GM20000 (cell line): ENCODE results near the gene MT1HL1.
"Not testable (repeated sequence)": the region's sequence is repeated elsewhere in the genome, so short reads cannot be mapped to it uniquely, and the experiment has no call there.

ENCODE experiments used
- DNase-seq: peaks from one replicate; pipeline ENCODE4 v3.0.0; 2012; ENCODE audit warnings: low spot score
- TF ChIP-seq, protein P1 (sequence below): IDR thresholded peaks from 2 replicates; pipeline ENCODE4 v1.5.1; 2012; ENCODE audit warnings: mild to moderate bottlenecking, control low read depth; ENCODE audit errors: extremely low read depth, missing control alignments

MT1HL1 gene

DNA sequence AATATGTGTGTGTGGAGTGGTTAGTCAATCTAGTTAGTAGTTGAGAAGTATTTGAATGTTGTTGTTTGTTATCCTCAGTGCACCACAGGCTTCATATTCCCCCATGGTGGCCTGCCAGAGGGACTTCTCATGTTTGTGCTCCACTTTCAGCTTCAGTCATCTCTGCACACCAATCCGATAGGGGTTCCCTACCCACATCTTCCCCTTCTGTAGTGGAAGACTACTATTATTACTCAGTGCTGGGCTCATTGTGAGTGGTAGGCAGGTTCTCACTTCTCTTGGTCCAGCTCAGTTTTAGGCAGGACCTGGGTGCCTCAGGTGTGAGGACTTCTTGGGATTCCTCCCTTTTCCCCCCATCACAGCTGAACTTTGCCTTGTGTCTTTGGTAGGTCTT, 14.2 kb downstream of the MT1HL1 start:
- TF ChIP-seq, protein P1, sequence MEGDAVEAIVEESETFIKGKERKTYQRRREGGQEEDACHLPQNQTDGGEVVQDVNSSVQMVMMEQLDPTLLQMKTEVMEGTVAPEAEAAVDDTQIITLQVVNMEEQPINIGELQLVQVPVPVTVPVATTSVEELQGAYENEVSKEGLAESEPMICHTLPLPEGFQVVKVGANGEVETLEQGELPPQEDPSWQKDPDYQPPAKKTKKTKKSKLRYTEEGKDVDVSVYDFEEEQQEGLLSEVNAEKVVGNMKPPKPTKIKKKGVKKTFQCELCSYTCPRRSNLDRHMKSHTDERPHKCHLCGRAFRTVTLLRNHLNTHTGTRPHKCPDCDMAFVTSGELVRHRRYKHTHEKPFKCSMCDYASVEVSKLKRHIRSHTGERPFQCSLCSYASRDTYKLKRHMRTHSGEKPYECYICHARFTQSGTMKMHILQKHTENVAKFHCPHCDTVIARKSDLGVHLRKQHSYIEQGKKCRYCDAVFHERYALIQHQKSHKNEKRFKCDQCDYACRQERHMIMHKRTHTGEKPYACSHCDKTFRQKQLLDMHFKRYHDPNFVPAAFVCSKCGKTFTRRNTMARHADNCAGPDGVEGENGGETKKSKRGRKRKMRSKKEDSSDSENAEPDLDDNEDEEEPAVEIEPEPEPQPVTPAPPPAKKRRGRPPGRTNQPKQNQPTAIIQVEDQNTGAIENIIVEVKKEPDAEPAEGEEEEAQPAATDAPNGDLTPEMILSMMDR: no peak
- DNase-seq: no peak

DNA sequence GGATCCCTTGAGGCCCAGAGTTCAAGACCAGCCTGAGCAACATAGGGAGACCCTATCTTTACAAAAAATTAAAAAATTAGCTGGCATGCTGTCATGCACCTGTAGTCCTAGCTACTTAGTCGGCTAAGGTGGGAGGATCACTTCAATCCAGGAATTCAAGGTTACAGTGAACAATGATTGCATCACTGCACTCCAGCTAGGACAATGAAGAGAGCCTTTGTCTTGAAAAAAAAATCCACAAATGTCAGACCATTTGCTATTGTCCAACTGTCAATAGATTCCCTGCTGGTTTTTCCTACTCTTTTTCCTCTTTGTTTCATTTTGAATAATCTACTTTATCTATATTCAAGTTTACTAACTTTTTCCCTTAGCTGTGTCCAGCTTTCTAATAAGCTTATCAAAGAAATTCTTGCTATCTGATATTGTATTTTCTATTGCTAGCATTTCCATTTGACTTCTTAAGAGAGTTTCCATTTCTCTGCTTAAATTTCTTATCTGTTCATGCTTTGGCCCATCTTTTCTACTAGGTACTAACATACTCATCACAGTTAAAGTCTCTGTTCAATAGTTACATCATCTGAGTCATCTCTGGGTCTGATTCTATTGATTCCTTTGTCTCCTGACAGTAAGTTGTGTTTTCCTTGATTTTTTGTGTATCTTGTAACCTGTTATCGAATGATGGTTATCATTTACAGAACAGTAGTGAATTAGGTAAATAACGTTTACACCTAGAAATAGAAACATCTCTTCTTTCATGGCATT, 14.8 kb downstream of the MT1HL1 start:
- no peak for DNase-seq
- TF ChIP-seq, protein P1: no peak

DNA sequence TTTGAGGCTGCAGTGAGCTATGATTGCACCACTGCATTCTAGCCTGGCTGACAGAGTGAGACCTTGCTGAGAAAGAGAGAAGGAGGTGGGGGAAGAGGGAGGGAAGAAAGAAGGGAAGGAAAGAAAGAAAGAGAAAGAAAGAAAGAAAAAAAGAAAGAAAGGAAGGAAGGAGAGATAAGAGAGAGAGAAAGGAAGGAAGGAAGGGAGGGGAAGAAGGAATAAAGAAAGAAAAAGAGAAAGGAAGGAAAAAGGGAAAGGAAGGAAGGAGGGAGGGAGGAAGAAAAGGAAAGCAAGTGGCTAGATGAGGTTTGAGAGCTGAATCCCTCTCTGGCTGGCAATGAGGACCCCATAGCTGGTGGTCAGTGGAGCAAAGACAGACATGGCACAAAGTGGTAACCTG, 20.4 kb downstream of the MT1HL1 start:
- TF ChIP-seq, protein P1: no peak
- no peak for DNase-seq

DNA sequence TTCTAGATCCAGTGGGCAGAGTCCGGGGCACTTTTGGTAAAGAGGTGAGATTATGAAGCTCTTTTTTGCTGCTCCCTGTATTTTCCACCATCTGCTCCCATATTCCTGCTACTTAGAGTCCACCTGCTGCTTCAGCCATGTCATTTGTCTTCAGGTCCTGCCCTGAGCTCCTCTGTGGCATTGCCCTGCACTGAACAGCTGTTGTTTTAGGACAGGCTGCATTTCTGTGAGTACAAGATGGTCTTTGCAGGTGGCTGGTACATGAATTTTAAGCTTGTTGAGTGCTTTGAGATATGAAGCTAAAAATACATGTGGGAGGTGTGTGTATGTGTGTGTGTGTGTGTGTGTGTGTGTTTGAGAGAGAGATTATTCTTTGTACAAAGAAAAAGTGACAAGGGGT, 21.9 kb downstream of the MT1HL1 start:
- DNase-seq: no peak
- TF ChIP-seq, protein P1: no peak

DNA sequence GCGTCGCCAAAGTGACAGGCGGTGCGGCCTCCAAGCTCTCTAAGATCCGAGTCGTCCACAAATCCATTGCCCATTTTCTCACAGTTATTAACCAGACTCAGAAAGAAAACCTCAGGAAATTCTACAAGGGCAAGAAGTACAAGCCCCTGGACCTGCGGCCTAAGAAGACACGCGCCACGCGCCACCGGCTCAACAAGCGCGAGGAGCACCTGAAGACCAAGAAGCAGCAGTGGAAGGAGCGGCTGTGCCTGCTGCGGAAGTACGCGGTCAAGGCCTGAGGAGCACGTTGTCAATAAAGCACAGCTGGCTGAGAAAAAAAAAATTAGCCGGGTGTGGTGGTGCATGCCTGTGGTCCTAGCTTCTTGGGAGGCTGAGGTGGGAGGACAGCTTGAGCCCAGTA, 22.8 kb downstream of the MT1HL1 start:
- not testable (repeated sequence) for DNase-seq

DNA sequence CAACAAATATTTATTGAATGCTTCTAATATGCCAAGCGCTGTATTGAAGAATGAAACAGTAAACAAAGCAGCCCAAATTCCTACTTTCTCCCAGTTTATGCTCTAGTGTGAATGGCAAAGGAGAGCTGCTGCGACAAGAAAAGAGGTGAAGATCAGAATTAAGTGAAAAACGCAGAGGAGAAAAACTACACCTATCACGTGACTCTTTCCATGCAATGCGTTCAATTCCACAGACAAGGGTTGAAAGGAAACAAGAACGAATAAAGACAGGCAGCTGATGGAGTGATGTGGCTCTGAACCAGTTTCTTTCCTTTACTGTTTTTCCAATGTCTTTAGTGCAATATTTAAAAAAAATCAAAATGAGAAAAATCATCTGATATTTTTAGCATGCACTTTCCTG, 23.6 kb downstream of the MT1HL1 start:
- no peak for DNase-seq
- TF ChIP-seq, protein P1: no peak

DNA sequence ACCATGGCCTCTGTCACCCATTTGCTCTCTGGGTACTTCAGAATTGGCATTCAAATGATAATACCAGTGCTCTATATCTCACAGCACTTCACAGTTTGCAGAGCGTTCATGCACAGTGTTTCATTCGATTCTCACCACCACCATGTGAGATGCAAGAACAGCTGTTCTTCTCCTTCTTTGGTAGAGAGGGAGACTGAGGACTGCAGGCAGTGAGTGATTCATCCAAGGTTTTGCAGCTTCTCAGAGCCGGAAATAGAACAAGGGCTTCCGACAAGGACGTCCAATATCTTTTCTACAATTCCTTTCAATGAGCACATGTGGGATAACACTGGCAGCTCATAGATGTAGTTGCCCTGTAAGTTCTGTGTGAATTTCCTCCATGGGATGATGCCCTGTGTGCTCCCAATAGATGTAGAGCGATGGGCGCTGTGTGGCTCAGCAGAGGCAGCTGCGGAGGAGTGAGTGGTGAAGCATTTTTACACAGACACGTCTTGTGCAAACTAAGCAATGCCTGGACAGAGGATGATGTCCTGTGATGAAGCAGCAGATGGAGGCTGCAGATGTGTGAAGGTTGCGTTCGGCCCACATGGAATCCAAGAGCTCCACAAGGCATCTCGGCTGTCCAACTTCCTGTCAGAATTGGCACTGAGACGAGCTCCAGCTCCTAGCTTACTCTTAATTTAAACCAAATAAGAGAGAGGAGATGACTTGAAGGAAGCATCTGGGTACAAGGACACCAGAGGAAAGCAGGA, 24.9 kb downstream of the MT1HL1 start:
- TF ChIP-seq, protein P1: no peak
- DNase-seq: no peak

DNA sequence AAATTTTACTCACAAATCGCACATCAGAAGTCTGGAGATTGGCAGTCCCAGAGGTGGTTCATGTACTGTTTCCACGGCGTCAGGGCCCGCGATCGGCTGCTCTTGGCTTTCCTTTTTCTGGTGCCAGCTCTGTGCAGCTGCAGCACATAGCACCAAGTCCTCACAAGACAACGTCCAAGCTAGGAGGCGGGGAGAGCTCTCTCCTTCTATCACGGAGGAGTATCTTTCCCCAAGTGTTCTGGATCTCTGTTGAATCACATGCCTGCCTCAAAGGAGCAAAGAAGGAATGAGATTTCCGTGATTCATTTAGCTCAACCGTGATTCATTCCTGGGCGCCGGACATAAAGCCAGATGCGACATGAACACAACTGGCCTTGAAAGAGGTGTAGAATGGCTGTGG, 25.5 kb downstream of the MT1HL1 start:
- DNase-seq: no peak
- TF ChIP-seq, protein P1: no peak
